ENCODE data around the gene GPR55. TPM values are rescaled to one million over a fixed set of nuclear protein-coding genes. Genes with fewer than 3 reads are reported as not detected.

Gene GPR55
- total and polyA plus RNA-seq, 8 donors: 0.02 to 0.12 (median 0.06) TPM; not detected in 3

DNA sequence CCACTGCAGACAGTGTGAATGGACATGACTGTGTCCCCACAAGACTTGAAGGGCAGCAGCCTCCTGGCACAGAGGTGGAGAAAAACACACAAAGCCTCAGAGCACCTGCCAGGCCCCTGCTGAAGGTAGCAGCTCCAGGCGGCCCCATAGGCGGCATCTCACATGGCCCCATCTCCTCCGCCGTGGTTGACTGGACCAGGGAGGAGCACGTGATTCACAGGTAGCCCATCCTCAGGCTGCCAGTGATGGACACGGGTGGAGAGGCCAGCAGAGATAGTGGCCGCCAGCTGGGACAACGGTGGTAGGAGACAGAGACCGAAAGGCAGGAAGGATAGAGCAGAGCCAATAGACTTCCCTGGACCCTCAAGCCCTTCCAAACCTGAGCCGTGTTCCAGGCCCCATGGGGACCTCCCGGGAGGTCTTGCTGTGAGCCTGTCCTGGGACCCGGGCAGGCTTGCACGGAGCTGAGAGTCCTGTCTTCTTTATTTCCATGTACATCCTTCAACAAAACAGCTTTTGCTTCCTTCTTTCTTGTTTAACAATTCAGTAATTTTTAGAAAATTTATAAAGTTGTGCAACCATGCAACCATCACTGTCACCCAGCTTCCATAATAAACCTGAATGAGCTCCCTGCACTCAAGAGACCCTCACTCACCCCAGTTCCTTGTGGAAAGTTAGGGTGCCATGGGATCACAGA is 26.9 kb downstream of the GPR55 start:
- DNase-seq (no peak), FAIRE-seq (no peak), ATAC-seq (no peak)
- Histone ChIP-seq H3K36me3 (no peaks in the 10 kb centered on the region), H3K9me3 (no peaks in the 10 kb centered on the region), H3K27me3 (no peaks in the 10 kb centered on the region), H3K27ac (no peak overlapping the region), H3K4me1 (no peaks in the 10 kb centered on the region), H3K4me3 (no peak overlapping the region)
- TF ChIP-seq, protein P1, sequence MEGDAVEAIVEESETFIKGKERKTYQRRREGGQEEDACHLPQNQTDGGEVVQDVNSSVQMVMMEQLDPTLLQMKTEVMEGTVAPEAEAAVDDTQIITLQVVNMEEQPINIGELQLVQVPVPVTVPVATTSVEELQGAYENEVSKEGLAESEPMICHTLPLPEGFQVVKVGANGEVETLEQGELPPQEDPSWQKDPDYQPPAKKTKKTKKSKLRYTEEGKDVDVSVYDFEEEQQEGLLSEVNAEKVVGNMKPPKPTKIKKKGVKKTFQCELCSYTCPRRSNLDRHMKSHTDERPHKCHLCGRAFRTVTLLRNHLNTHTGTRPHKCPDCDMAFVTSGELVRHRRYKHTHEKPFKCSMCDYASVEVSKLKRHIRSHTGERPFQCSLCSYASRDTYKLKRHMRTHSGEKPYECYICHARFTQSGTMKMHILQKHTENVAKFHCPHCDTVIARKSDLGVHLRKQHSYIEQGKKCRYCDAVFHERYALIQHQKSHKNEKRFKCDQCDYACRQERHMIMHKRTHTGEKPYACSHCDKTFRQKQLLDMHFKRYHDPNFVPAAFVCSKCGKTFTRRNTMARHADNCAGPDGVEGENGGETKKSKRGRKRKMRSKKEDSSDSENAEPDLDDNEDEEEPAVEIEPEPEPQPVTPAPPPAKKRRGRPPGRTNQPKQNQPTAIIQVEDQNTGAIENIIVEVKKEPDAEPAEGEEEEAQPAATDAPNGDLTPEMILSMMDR (IDR thresholded peaks at IDR 0.05): no peak
- whole genome bisulfite sequencing, 2 donors: 79 to 84% methylated on average over 13 of the region's 13 CpGs
- intact Hi-C loops (cut with DNase I): no loop called here

DNA sequence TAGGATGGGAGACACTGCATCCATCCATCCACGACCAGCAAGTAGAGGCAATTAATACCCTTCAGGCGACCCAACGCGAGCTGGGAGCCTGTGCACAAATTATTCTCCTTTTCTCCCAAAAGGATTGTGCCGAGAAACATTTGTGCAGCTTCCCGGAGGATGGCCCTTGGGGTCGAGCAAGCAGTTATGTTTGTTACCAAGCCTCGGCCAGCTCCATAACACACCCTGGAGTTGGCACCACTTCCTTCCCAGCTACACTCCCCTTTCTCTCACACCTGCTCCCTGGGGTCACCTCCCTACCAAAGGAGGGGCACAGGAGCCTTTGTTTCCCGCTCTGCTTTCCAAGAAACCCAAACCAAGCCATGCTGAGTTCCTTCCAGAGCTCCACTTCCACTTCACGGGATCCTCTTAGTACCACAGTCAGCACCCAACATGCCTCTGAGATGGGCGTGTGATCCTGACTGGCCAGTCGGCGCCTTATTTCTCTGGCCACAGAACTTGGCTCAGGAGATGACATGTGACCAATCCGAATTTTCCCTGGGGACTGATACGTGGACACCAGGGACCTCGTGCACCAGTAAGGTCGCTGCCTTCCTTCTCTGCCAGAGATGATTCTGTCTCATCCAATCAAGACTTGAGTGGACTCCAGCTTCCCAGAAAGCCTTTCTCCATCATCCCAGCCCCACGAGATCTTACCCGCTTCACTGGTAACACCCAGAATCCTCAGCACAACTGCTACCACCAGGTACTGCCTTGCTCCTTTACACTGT is 28.5 kb downstream of the GPR55 start:
- Histone ChIP-seq H3K9me3 (no peaks in the 10 kb centered on the region), H3K4me3 (no peak overlapping the region), H3K4me1 (no peaks in the 10 kb centered on the region), H3K27ac (no peak overlapping the region), H3K36me3 (no peaks in the 10 kb centered on the region), H3K27me3 (no peaks in the 10 kb centered on the region)
- 81 to 86% methylated on average over 19 of the region's 19 CpGs for WGBS, 2 donors
- intact Hi-C loops (cut with DNase I): no loop called here
- FAIRE-seq: no peak
- no peak for ATAC-seq
- TF ChIP-seq, protein P1 (IDR thresholded peaks at IDR 0.05): no peak
- peak in 1 of 6 donors; percentile 21 for DNase-seq

DNA sequence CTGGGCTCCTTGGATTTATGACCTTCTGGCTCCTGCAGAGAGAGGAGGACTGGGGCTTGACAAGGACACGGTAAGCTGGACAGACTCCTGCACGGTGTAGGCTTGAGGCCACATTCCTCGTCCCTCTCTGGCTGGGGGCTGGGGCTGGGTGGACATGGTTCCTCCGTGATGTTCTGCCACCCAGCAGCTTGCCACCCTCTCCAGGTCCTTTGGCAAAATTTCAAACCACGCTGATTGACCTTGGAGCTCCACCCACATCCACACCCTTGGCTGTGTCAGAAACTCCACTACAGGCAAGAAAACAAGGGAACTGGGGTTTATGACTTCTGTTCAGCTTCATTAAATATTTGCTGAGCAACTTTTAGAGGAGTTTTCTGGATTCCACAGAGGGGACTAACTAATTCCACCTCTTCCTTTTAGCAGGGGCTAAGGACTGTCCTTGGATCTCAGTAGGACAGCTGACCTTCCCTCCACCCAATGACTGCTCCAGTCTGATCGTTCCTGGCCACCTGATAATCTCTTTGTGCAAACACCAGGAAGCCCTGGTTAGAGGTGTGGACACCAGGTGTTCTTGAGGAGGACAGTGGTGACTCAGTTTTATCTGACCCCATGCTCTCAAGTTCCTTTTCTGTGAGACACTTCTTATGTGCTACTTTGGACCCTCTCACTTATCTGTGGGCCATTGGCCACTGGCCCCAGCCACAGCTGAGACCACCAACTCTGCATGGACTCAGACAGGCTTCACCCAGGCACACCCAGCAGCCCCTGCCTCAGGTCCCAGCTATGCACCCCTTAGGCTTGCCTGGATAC is 29.3 kb downstream of the GPR55 start:
- Histone ChIP-seq H3K9me3 (no peaks in the 10 kb centered on the region), H3K4me3 (no peak overlapping the region), H3K27ac (no peak overlapping the region), H3K36me3 (no peaks in the 10 kb centered on the region), H3K27me3 (no peaks in the 10 kb centered on the region), H3K4me1 (no peaks in the 10 kb centered on the region)
- TF ChIP-seq, protein P1 (IDR thresholded peaks at IDR 0.05): no peak
- intact Hi-C loops (cut with DNase I): no loop called here
- FAIRE-seq (no peak), DNase-seq (peak in 3 of 6 donors; percentile 18 to 47 (median 46)), ATAC-seq (peak; percentile 31 to 78 (median 62))
- WGBS, 2 donors: 18 to 32% methylated on average over 6 of the region's 6 CpGs

DNA sequence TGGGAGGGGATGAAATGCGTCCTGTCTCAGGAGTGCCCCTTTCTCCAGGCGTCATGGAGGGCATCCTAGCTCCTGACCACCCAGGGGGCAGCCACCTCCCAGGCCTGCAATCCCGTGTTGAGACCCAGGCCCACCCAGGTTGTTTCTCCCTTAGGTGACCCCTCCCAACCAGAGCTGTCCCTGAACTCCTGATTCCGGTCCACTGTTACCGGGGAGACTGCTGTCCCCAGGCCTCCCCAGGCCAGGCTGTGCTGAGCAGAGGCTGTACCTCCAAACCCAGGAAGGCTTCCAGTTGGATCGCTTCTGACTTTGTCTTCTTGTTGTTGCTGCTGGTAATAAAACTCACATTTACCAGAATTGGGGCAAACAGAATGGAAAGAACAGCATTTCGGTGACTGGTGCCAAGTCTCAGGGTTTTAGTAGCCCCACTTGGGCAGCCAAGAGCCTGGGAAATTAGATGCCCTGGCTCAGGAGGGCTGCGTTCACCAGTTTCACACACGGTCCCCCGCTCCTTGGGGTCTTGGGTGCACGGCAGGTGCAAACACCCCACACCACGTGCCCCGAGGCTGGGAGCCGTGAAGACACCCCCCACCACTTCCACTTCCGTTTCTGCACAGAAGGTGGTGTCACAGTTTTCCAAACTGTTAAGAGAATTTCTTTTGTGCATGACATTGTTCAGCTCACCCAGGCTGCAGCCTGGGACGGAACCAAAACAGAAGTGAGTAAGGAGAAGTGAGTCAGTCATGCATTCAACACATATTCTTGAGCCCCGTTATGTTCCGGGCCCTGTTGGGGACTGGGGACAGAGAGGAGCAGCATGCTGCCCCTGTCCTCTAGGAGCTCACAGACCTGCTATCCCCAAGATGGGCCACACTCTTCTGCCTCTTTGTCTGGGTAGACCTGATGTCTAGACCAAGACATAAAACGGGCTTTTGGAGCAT is 30.9 kb downstream of the GPR55 start:
- Histone ChIP-seq H3K9me3 (no peaks in the 10 kb centered on the region), H3K4me1 (no peaks in the 10 kb centered on the region), H3K27me3 (no peaks in the 10 kb centered on the region), H3K4me3 (no peak overlapping the region), H3K36me3 (no peaks in the 10 kb centered on the region), H3K27ac (no peak overlapping the region)
- ATAC-seq: no peak
- 82 to 84% methylated on average over 19 of the region's 19 CpGs for WGBS, 2 donors
- TF ChIP-seq, protein P1 (IDR thresholded peaks at IDR 0.05): no peak
- intact Hi-C loops (cut with DNase I): no loop called here
- DNase-seq: peak in 1 of 6 donors; percentile 41
- no peak for FAIRE-seq

Data from pancreas (tissue), 10 donors.